SU-DHL-6 (cell line): ENCODE measurements around the gene PSMA6.

Experiments
- H2AFZ ChIP-seq: fragments of 200-600 bp; sonication (generic); 2 replicates; pipeline ENCODE4 v1.6.1; 2014; ENCODE audit warnings: low read depth, mild to moderate bottlenecking, moderate library complexity, mixed read lengths, antibody characterized with exemption, low read length; ENCODE audit not compliant: severe bottlenecking
- H3F3A ChIP-seq: fragments of 200-600 bp; shearing (Covaris generic); 2 replicates; pipeline ENCODE4 v1.6.0; 2016; ENCODE audit warnings: antibody characterized with exemption, mild to moderate bottlenecking; ENCODE audit not compliant: insufficient read depth
- H3K27ac ChIP-seq: fragments of 200-600 bp; sonication (generic); 2 replicates; pipeline ENCODE4 v1.5.1; 2016; ENCODE audit warnings: low read depth, mild to moderate bottlenecking, low read length, moderate library complexity, mixed read lengths
- H3K27me3 ChIP-seq: fragments of 200-600 bp; sonication (generic), shearing (Covaris generic); 2 replicates; pipeline ENCODE4 v1.6.0; 2014; ENCODE audit warnings: mild to moderate bottlenecking, low read length
- H3K36me3 ChIP-seq: fragments of 200-600 bp; sonication (generic); 2 replicates; pipeline ENCODE4 v1.6.1; 2014; ENCODE audit warnings: mild to moderate bottlenecking, low read length, mixed read lengths
- H3K4me2 ChIP-seq: fragments of 300-600, 200-600 bp; shearing (Covaris generic), sonication (generic); 2 replicates; pipeline ENCODE4 v1.6.0; 2014; ENCODE audit warnings: low read length, low read depth, mild to moderate bottlenecking; ENCODE audit not compliant: poor library complexity, severe bottlenecking
- H3K4me3 ChIP-seq: fragments of 200-600 bp; sonication (generic); 2 replicates; pipeline ENCODE4 v1.5.1; 2014; ENCODE audit warnings: antibody characterized with exemption, low read length, mild to moderate bottlenecking, mixed read lengths; ENCODE audit not compliant: insufficient read depth, poor library complexity, severe bottlenecking
- H3K79me2 ChIP-seq: fragments of 200-600 bp; sonication (generic); 2 replicates; pipeline ENCODE4 v1.6.1; 2014; ENCODE audit warnings: mild to moderate bottlenecking, low read length, moderate library complexity; ENCODE audit not compliant: insufficient read depth
- H3K9ac ChIP-seq: fragments of 200-600 bp; sonication (generic); 2 replicates; pipeline ENCODE4 v1.7.0; 2014; ENCODE audit warnings: mild to moderate bottlenecking, low read length
- H3K9me2 ChIP-seq: fragments of 200-600 bp; sonication (generic); replicated peaks from 2 replicates; pipeline ENCODE4 v1.6.1; 2014; ENCODE audit warnings: low read length; ENCODE audit not compliant: insufficient read depth
- H3K9me3 ChIP-seq: fragments of 200-600 bp; sonication (generic); 2 replicates; pipeline ENCODE4 v1.6.1; 2014; ENCODE audit warnings: low read length, mixed read lengths; ENCODE audit not compliant: insufficient read depth
- H4K20me1 ChIP-seq: fragments of 200-600 bp; sonication (generic); 2 replicates; pipeline ENCODE4 v1.6.1; 2014; ENCODE audit warnings: low read depth, mild to moderate bottlenecking, antibody characterized with exemption, low read length, moderate library complexity, mixed read lengths
- EZH2phosphoT487 ChIP-seq: fragments of 200-600 bp; sonication (generic), shearing (Covaris generic); conservative IDR thresholded peaks from 2 replicates; pipeline ENCODE4 v1.6.1; 2018; ENCODE audit warnings: mild to moderate bottlenecking, antibody characterized with exemption, low read length, moderate library complexity, mixed read lengths
- TF ChIP-seq, protein P1 (sequence below): fragments of 200-600 bp; sonication (generic); IDR thresholded peaks from one replicate; pipeline ENCODE4 v1.5.1; 2017; ENCODE audit warnings: antibody characterized with exemption, mild to moderate bottlenecking, low read length, moderate library complexity; ENCODE audit not compliant: insufficient read depth, poor library complexity, severe bottlenecking

PSMA6 gene

DNA sequence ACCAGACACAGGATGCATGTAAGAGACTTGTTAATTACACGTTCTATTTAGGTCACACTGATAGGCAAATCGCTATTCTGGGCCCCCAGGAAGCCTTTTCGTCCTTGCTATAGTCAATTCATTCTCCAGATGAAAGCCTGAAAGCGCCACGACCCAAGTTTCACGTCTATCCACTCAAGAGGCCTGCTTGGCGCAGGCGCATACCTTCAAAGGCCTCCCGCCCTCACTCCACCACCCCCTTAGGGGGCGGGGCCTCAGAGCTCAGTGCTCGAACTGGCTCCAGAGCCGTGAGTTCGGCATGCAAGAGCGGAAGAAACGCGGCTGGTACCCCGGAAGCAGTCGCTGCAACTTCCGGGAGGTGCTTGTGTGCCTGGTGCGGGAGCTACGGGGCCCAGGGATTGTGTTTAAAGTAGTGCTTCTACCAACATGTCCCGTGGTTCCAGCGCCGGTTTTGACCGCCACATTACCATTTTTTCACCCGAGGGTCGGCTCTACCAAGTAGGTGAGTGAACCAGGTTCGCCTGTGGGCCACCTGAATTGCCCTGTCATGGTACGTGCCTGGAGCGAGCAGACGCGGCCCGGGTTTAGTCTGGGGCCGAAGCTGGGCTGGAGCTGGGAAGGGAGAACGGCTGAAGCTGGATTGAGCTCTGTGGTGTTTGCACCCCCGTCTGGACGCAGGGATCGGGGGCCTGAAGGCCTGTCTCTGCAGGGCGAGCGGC, at the start of gene PSMA6:
PSMA6 (plus strand) TSS at position 332 of the 719 bp plus-strand sequence; CDS start at position 427, 95 bp downstream.
- Histone ChIP-seq H3K4me3 (peak within 1 kb of the TSS; percentile 91), H4K20me1 (0 out of 2 replicates have a peak, but pooled peaks cover 5% of the 10 kb centered on the region), H2AFZ (peak within 1 kb of the TSS; percentile 49), H3K79me2 (peaks cover 50% of the 10 kb centered on the region), H3K4me2 (peak within 1 kb of the TSS; percentile 91), H3F3A (peaks cover 20% of the 10 kb centered on the region), H3K36me3 (no peaks in the 10 kb centered on the region), H3K9ac (peak within 1 kb of the TSS; percentile 87), H3K27me3 (no peaks in the 10 kb centered on the region), H3K9me3 (no peaks in the 10 kb centered on the region), H3K27ac (peak within 1 kb of the TSS; percentile 93), H3K9me2 (no peaks in the 10 kb centered on the region)
- TF ChIP-seq, protein P1, sequence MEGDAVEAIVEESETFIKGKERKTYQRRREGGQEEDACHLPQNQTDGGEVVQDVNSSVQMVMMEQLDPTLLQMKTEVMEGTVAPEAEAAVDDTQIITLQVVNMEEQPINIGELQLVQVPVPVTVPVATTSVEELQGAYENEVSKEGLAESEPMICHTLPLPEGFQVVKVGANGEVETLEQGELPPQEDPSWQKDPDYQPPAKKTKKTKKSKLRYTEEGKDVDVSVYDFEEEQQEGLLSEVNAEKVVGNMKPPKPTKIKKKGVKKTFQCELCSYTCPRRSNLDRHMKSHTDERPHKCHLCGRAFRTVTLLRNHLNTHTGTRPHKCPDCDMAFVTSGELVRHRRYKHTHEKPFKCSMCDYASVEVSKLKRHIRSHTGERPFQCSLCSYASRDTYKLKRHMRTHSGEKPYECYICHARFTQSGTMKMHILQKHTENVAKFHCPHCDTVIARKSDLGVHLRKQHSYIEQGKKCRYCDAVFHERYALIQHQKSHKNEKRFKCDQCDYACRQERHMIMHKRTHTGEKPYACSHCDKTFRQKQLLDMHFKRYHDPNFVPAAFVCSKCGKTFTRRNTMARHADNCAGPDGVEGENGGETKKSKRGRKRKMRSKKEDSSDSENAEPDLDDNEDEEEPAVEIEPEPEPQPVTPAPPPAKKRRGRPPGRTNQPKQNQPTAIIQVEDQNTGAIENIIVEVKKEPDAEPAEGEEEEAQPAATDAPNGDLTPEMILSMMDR, result no peak
- TF ChIP-seq EZH2phosphoT487, result no peak

DNA sequence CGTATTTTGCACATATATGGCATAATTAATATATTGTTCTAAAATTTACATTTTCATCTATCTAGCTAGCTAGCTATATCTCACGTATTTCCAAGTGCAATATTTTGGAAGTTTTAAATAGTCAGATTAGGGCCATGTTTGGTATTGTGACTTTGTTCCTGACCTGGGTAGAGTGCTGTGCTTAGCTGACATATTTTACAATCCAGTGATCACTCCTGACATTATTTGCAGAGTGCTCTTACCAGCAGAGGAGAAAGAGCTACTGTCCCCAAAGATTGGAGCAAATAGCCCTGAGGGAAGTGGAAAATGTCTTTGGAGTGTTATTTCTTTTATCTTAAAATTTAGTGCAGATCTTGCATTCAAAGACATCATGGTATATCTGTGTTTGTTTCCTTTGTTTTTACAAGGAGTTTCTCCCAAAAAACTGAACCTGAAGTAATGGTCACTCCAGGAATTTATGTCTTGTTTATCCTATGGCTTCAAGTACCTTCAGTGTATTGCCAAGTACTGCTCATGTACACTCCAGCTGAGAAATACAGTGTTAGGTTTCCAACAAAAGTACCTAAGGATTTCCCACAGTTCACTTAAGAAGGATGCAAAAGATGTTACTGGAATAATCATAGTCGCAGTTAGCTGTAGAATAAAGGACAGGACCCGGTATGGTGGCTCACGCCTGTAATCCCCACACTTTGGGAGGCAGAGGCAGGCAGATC, 49.4 kb upstream of the PSMA6 start:
- TF ChIP-seq EZH2phosphoT487, result no peak
- TF ChIP-seq, protein P1, result no peak
- no peaks in the 10 kb centered on the region for H4K20me1 ChIP-seq
- no peak overlapping the region for H3K4me2 ChIP-seq

DNA sequence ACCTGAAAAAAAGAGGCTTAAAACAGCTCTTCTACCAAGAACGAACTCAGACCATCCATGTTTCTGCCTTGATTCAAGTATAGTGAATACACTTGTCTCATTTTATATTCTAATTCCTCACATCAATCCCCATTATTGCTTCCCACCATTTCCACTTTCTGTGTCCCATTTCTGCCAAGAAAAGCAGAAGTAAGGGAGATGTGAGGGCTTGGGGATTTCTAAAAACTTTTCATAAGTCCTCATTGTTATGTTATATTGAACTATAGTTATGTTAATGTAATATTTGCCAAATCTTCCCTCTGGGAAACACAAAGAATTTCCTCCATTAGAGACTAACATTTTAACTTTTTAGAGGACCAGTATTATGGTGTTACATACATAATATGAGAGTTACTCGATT, 48.2 kb upstream of the PSMA6 start:
- H3K79me2 ChIP-seq, result no peaks in the 10 kb centered on the region
- no peak overlapping the region for H3K9ac ChIP-seq
- no peak overlapping the region for H2AFZ ChIP-seq
- H4K20me1 ChIP-seq, result no peaks in the 10 kb centered on the region
- no peak overlapping the region for H3K27ac ChIP-seq
- H3K27me3 ChIP-seq, result no peaks in the 10 kb centered on the region
- no peak overlapping the region for H3K4me3 ChIP-seq
- H3K4me2 ChIP-seq, result no peak overlapping the region
- no peaks in the 10 kb centered on the region for H3K36me3 ChIP-seq
- H3F3A ChIP-seq, result no peaks in the 10 kb centered on the region
- TF ChIP-seq, protein P1, result no peak
- no peak for TF ChIP-seq EZH2phosphoT487
- no peaks in the 10 kb centered on the region for H3K9me3 ChIP-seq
- H3K9me2 ChIP-seq, result no peaks in the 10 kb centered on the region

More for the DNA sequence above, 49.4 kb upstream of the PSMA6 start:
- no peaks in the 10 kb centered on the region for H3K79me2 ChIP-seq
- no peak overlapping the region for H3K9ac ChIP-seq
- H3K36me3 ChIP-seq, result no peaks in the 10 kb centered on the region
- no peaks in the 10 kb centered on the region for H3K9me2 ChIP-seq
- H3K9me3 ChIP-seq, result no peaks in the 10 kb centered on the region
- no peak overlapping the region for H2AFZ ChIP-seq
- no peaks in the 10 kb centered on the region for H3K27me3 ChIP-seq
- no peak overlapping the region for H3K27ac ChIP-seq
- H3K4me3 ChIP-seq, result no peak overlapping the region
- no peaks in the 10 kb centered on the region for H3F3A ChIP-seq
